HG03060 (cell line): ENCODE data around the gene AVP.
"Not testable (repeated sequence)": the region's sequence is repeated elsewhere in the genome, so short reads cannot be mapped to it uniquely, and the experiment has no call there.

Experiments used
- ATAC-seq: cut with Tn5 transposase; IDR thresholded peaks from one replicate; pipeline ENCODE4 v1.9.1; 2021; ENCODE audit warnings: low read depth, moderate number of reproducible peaks; ENCODE audit not compliant: unreplicated experiment

Gene AVP

DNA sequence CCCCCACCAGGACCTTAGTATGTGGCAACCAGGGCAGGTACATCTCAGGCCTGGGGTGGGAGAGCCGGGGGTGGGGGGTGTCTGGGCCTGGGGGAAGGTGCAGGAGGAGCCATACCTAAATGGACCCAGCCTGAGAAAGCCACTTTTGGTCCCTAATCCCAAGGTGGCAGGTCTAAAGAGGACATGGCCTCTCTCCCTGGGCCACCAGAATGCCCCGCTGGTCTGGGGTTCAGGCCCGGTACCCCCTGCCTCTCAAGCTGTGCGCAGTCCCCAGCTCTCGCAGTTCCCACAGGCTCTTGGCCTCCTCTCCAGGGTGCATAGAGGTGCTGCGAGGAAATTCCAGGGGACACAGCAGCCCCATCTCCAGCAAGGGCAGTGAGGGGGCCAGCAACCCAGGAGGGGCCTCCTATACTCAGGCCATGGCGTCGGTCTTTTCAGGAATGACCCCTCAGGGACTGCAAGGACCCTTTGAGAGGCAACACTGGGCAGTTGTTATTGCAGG lies 1.1 kb upstream of the AVP start:
- ATAC-seq, result no peak

DNA sequence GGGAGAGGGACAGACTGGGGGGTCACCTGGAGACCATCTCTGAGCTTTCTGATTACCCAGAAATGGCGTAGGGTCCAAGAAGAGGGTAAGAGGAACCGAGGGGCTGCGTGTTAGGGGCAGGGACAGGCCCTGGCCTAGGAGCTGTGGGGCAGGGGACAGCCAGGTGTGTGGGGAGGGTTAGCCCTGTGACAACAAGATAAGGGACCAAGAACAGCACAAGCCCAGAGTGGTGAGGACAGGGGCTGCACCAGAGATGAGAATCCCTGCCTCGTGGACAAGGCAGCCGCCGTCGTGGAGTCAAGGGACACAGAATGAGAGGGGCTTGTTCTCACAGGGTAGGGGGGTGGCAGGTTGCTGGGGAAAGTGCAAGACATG lies 449 bp upstream of the AVP start:
- ATAC-seq, result no peak

DNA sequence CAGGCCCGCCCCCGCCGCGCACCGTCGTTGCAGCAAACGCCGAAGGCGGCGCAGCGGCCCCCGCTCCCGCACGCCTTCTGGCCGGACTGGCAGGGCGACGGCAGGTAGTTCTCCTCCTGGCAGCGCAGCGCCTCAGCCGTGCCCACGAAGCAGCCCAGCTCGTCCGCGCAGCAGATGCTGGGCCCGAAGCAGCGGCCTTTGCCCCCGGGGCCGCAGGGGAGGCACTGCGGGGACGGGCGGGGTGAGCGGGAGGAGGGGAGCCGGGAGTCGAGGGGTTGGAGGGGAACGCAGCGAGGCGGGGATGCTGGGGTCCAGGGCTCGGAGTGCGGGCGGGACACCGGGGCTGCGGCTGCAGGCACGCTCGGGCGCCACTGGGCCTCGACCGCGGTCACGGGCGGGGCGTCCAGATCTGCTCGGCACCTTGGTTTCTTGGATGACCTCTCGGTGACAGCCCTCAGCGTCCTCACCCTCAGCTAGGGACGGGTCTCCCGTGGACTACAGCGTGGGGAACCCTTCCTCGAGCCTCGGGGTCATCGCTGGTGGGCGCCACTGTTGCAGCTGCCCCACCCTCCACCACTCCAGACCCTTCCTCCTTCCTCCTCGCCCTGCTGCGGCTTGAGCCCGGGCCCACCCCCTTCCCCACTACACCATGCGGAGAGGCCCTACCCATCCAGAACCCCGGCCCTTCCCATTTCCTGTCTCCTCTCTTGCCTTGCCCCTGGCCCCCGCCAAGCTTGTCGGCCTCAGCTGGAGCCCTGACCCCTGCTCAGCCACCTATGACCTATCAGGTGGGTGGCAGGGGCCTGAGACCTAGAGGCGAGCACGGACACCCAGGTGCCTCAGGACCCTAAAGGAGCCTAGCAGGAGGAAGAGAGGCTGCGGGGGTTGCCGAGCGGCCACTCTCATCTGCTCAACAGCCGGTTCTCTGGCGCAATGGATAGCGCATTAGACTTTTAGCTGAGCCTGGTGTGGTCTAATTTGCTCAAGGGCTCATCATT lies 1.3 kb downstream of the AVP start:
- no peak for ATAC-seq

DNA sequence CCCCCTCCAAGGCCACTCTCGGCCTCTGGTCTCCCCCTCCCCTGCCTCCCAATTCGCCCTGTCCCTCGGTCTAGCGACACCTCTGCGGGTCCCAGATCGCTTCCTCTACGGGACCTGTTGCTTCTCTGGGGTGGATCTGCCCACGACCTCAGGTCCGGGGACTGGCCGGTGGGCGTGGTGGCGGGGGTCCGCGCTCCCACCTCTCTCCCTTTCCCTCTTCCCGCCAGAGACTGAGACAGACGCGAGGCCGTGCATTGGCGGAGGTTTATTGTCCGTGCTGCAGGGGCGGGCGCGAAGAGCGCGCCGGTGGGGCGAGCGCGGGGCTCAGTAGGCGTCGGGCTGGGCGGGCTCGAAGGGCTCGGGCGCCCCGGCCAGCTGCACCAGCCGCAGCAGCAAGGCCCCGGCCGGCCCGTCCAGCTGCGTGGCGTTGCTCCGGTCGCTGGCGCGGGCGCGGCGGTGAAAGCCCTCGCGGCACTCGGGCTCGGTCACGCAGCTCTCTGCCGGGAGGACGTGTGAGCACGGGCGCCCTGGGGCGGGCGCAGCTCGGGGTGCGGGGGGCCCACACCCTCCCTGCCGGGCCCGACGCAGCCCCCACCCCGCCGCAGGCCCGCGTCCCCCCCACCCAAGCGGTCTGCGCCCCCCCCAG lies 2.1 kb downstream of the AVP start:
- no peak for ATAC-seq

DNA sequence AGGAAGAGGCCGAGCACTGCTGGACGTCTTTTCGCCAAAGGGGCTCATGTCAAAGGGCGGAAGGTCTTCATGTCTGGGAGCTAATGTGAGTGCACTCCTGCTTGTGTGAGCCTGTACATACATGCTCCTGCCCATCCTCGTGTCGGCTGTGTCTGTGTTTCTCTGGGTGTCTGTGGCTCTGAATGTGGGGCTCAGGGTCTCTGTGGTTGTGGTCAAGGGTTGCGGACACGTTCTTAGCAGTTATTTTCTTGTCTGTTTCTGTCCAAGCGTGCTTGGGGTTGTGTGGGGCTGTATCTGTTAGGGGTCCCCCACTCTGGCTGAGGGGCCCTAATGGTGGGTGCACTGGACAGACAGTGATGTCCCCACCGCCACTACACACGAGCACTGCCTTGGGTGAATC lies 2.9 kb downstream of the AVP start:
- ATAC-seq, result no peak

DNA sequence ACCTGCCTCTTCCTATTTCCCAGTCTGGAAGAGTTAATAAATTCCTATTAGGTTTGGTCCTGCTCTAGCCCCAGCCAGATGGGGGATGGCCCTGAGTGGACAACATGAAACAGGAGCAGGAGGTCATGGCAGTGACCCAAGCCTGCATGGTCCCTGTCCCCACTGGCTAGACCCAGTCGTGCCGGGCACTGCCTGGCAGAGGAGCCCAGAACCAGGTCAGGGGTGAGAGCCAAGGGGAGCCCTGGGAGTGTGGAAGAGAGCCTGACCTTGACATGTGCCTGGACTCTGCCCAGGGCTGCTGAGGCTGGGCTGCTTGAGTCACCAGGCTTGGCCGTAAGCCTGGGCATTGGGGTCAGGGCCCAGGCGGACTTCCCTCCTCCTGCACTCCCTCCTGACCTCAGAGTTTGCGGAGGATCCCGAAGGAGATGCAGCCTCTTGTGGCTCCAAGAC lies 3.6 kb downstream of the AVP start:
- ATAC-seq, result no peak

DNA sequence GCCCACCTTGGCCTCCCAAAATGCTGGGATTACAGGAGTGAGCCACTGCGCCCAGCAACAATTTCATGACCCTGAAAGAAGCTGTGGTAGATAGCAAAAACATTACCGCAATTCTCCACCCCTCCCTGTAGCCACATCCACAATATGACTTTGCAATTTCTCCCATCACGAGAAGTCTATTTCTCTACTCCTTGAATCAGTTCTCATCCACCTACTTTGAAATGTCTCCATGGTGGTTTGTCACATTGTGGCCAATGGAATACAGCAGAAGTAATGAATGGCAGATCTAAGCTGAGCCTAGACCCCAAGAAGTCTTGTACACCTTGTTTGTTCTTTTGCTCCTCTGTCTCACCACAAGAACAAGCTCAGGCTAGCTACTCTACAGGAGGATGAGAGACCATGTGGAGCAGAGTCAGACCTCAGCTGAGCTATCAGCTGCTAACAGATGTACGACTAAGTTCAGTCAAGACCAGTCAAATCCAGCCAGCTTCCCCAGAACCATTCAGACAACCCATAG lies 6.8 kb downstream of the AVP start:
- ATAC-seq, result no peak

DNA sequence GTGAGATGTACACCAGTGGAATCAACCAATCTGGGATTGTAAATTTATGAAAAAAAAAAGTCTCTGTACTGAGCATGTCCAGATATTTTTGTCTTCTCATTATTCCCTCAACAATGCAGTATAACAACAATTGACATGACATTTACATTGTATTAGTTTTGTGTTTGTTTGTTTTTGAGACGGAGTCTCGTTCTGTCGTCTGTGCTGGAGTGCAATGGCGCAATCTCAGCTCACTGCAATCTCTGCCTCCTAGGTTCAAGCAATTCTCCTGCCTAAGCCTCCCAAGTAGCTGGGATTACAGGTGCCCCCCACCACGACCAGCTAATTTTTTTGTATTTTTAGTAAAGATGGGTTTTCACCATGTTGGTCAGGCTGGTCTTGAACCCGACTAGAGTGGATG lies 9.2 kb downstream of the AVP start:
- not testable (repeated sequence) for ATAC-seq

DNA sequence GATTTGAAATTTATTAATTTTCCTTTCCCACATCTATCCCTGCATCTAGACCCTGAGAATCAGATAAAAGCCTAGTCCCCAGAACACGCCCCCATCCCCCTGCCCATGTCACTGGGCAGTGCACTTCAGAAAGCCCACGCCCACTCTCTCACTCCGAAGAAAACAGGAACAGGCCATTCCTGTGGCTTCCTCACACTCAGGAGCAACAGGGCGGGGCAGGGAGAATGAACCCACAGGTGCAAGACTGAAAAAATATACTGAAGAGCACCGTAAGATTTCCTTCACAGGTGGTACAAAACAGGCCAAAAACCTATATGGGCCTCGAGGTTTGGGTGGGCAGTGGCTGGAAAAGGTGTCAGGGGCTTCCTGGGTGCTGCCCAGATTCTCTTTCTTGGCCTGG lies 9.7 kb downstream of the AVP start:
- ATAC-seq, result no peak

DNA sequence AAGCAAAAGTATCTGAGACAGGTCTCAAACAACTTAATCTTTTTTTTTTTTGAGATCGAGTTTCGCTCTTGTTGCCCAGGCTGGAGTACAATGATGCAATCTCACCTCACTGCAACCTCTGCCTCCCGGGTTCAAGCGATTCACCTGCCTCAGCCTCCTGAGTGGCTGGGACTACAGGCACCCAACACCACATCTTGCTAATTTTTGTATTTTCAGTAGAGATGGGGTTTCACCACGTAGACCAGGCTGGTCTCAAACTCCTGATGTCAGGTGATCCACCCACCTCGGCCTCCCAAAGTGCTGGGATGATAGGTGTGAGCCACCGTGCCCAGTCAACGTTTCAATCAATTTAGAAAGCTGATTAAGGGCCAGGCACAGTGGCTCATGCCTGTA lies 11.3 kb downstream of the AVP start:
- not testable (repeated sequence) for ATAC-seq

DNA sequence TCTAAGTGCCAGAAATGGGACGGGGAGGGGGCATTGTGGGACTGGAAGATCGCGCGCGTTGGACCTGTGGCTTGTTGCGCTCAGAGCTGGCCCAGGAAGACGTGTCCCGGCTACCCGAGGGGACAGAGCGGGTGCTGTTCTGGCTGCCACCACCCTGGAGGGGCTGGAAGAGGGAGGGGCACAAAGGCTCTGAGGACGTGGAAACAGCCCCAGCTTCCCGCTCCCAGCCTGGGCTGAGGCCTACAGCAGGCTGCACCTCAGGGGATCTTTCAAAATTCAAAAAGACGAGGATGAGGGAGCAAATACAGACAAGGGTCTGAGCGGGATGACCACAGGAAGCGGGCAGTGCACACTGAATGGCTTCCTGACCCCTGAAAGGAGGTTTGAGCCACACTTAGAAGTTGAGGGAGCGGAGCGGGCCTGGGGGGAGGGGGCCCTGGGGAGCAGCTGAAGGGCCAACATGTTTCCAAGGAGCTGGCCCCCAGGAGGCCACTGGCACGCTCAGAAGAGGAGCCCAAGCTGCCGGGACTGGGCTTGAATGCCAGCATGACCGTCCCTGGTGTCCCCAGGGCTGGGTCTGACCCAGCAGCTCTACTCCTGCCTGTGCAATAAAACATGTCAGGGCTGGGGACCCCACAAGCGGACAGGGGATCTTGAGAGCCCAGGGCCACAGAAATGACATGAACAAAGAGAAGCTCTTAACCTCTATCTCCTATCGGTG lies 11.8 kb downstream of the AVP start:
- no peak for ATAC-seq

DNA sequence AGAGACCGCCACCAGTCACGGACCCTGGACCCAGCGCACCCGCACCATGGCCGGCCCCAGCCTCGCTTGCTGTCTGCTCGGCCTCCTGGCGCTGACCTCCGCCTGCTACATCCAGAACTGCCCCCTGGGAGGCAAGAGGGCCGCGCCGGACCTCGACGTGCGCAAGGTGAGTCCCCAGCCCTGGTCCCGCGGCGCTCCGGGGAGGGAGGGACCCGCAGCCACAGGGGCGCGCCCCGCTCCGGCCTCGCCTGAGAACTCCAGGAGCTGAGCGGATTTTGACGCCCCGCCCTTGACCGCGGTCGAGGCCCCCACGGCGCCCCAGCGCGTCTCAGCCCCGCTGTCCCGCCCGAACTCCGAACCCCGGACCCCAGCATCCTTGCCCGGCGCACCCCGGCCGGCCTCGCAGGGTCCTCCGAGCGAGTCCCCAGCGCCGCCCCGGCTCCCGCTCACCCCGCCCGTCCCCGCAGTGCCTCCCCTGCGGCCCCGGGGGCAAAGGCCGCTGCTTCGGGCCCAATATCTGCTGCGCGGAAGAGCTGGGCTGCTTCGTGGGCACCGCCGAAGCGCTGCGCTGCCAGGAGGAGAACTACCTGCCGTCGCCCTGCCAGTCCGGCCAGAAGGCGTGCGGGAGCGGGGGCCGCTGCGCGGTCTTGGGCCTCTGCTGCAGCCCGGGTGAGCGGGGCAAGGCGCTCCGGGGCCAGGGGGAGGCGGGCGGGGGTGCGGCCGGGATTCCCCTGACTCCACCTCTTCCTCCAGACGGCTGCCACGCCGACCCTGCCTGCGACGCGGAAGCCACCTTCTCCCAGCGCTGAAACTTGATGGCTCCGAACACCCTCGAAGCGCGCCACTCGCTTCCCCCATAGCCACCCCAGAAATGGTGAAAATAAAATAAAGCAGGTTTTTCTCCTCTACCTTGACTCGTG lies 12.7 kb downstream of the AVP start, which contains the start of gene OXT:
Gene OXT (plus strand): TSS at position 11 of the 920 bp plus-strand sequence. CDS start 36 bp downstream, at position 47.
- ATAC-seq, result no peak

DNA sequence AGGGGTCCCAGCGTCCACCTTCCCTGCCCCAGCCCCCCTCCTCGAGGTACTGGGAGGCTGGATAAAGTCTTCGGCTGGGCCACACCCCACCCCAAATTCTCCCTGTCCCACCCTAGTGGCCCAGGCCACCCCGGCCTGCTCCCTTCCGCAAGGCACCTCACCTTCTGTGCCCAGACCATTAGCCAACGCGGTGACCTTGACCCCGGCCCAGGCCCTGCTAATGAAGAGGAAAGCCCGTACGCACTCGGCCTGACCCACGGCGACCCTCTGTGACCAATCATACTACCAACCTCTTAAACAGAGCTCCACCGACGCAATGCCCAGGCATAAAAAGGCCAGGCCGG lies 13.3 kb downstream of the AVP start:
- ATAC-seq, result no peak

DNA sequence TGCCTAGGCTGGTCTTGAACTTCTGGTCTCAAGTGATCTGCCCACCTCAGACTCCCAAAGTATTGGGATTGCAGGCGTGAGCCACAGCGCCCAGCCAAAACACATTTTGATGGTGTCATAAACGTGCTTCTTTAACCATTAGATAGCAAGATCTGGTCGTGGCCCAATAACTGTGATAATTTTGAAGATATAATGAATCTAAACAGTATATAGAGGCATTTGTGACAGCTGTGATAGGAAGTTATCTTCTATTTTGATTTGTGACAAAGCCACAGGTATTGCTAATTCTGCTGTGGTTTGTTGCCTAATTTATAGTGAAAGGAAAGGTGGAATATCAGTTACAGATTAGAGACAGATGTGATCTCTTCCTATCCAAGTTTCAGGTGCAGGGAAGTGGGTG lies 13.8 kb downstream of the AVP start:
- ATAC-seq, result no peak

DNA sequence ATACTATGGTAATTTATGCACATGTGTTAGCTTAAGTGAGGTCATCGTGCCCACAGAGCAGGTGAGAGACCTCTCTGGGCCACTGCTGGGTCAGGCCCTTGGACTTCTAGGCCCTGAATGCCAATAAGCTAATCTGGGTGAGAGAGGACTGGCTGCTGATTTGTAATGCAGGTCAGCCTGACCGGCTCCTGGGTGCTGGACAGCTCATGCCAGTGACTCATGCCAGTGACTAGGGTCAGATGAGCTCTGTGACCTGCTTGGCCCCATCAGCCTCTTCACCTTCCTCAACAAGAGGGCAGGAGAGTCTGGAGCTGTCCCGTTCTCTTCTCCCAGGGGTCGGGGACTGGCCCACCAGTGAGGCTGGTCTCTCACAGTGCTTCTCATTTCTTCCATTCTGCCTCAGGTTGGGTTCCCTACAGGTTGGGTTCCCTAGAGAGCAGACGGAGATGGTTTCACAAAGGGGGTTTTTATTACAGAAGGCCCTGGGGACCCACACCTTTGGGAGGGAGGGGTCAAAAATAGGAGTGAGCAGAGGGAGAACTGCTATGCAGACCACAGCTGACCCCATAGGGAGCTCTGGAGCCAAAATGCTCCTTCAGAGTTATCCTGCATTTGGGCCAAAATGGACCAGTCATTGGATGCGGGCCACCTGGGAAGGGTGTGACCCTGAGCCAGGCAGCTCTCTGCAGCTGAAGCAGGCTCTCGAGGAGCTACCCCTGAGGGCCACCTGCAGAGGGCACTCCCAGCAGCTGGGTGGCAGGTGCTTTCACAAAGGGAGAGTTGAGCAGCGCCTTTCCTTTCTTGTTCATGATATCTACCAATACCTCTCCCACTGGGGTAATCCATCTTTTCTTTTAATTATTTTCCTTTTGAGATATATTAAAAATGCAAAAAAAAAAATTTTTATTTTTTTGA lies 15.3 kb downstream of the AVP start:
- no peak for ATAC-seq

DNA sequence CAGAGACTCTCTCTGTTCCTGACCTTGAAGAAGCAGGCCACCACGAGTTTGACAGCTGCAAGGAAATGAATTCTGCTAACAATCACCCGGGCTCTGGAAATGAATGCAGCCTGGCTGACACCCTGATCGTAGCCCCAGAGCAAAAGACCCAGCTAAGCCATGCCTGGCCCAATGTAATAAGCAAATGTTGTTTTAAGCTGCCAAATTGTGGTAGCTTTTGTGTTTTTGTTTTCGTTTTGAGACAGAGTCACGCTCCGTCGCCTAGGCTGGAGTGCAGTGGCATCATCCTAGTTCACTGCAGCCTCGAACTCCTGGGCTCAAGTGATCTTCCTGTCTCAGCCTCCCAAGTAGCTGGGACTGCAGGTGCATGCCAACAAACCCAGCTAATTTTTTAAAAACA lies 16.4 kb downstream of the AVP start:
- no peak for ATAC-seq

DNA sequence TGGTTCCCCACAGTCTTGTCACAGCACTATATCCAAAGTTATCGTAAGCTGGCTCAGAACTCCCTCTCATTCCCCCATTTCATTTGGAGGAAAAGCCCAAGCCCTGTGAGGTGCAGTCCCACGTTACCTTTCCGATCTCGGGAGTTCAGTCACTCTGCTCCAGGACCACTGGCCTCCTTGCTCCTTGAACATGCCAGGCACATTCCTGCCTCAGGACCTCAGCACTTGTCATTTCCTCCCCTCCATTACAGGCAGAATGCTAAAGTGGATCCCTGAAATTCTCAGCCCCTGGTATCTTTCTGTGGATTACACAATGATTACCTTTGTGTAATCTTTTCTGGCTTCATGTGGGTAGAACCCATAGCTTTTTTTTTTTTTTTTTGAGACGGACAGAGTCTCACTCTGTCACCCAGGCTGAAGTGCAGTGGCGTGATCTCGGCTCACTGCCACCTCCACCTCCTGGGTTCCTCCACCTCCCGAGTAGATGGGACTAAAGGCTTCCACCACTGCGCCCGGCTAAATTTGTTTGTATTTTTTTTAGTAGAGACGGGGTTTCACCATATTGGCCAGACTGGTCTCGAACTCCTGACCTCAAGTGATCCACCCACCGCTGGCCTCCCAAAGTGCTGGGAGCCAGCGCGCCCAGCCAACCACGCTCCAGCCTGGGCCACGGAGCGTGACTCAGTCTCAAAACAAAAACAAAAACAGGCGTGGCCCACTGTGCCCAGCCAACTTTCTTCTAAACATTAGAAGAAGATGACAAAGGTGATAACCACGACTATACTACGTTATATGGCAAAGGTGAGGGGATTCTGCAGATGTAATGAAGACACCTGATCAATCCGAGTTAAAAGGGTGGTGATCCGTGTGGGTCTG lies 17.1 kb downstream of the AVP start:
- ATAC-seq, result no peak

DNA sequence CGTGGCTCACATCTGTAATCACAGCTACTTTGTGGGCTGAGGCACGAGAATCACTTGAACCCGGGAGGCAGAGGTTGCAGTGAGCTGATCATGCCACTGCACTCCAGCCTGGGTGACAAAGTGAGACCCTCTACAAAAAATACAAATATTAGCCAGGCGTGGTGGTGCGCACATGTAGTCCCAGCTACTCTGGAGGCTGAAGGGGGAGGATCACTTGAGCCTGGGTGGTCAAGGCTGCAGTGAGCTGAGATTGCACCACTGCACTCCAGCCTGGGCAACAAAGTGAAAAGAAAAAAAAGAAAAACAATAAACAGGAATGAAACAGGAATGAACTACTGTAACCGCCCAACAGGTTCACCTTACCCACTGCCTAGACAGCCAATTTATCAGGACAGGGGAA lies 20.4 kb downstream of the AVP start:
- ATAC-seq, result not testable (repeated sequence)
